Thyroid gland (tissue), 4 donors: ENCODE data around the gene DLX2. TPM values are rescaled to one million over a fixed set of nuclear protein-coding genes. Genes with fewer than 3 reads are reported as not detected.

Source experiments
- DNase-seq, 2 donors: peaks; one replicate each; pipeline ENCODE4 v3.0.0-alpha.2; 2019
- H3K27ac ChIP-seq, 3 donors: fragments of 200-600 bp; sonication (generic); 1 replicate in 2 of 3; 2 replicates in 1 of 3; pipeline ENCODE4 v1.5.1; 2016 to 2019; ENCODE audit warnings: mild to moderate bottlenecking in 1 of 3, moderate library complexity in 1 of 3
- H3K27me3 ChIP-seq: fragments of 200-600 bp; sonication (generic); one replicate; pipeline ENCODE4 v1.5.1; 2019
- H3K36me3 ChIP-seq, 2 donors: fragments of 200-600 bp; sonication (generic); one replicate each; pipeline ENCODE4 v1.5.1; 2016 to 2019
- H3K4me1 ChIP-seq, 2 donors: fragments of 200-600 bp; sonication (generic); one replicate each; pipeline ENCODE4 v1.5.1; 2017 to 2019
- H3K4me3 ChIP-seq, 3 donors: fragments of 200-600 bp; sonication (generic); replicated peaks in 1 of 3; 1 replicate in 2 of 3; 2 replicates in 1 of 3; pipeline ENCODE4 v1.5.1; 2016; ENCODE audit warnings: mild to moderate bottlenecking in 1 of 3
- H3K9me3 ChIP-seq: fragments of 200-600 bp; sonication (generic); one replicate; pipeline ENCODE4 v1.5.1; 2017
- CTCF ChIP-seq, 6 experiments: fragments of 200-600 bp in 3 of 6; fragments of 450-650 bp in 3 of 6; sonication (generic) in 3 of 6; IDR thresholded peaks; one replicate each; pipeline ENCODE4 v1.5.1; 2016 to 2019; ENCODE audit warnings: antibody characterized with exemption in 6 of 6, mild to moderate bottlenecking in 2 of 6, inconsistent platforms in 1 of 6, moderate library complexity in 1 of 6
- POLR2A ChIP-seq, 2 donors: fragments of 450-650 bp; IDR thresholded peaks; one replicate each; pipeline ENCODE4 v1.6.1; 2017; ENCODE audit warnings: antibody characterized with exemption in 2 of 2, mild to moderate bottlenecking in 2 of 2, moderate library complexity in 1 of 2
- WGBS, 2 donors: methylation state at CpG; one replicate each; pipeline ENCODE4 v1.1.5; 2017; 5-methylcytosine and 5-hydroxymethylcytosine counted together
- intact Hi-C: fragments of 100-400 bp; cut with DNase I; formaldehyde crosslinking; loops from one replicate; pipeline ENCODE4 v1.15.1; 2023
- total RNA-seq, 4 donors: library from RNA; depleted of rRNA; stranded (reverse); fragments of >200 nt; gene quantifications; one replicate each; pipeline ENCODE4 v1.2.3, GENCODE V29; 2016

Gene DLX2
- total RNA-seq, 4 donors from 2014 or later = 0.25 to 0.78 (median 0.40) TPM; not detected in 1

GRCh38 chr2:172086241-172087206 lies 16.2 kb downstream of the DLX2 start:
- H3K36me3 ChIP-seq = no peaks in the 10 kb centered on the region
- H3K9me3 ChIP-seq = no peaks in the 10 kb centered on the region
- no peak for DNase-seq
- peaks cover 20 to 41% of the 10 kb centered on the region in 2 donors for H3K4me1 ChIP-seq
- TF ChIP-seq POLR2A (IDR thresholded peaks at IDR 0.05) = no peak
- peak in 1 of 6 experiments; percentile 16 for TF ChIP-seq CTCF (IDR thresholded peaks at IDR 0.05)
- H3K27ac ChIP-seq = no peak overlapping the region
- WGBS, 2 donors = 6 to 9% methylated on average over 48 to 54 of the region's 54 CpGs
- intact Hi-C loops = no loop called here
- peak overlapping the region in 1 of 3 donors; percentile 4 for H3K4me3 ChIP-seq
- H3K27me3 ChIP-seq = peaks cover 83% of the 10 kb centered on the region

DNA sequence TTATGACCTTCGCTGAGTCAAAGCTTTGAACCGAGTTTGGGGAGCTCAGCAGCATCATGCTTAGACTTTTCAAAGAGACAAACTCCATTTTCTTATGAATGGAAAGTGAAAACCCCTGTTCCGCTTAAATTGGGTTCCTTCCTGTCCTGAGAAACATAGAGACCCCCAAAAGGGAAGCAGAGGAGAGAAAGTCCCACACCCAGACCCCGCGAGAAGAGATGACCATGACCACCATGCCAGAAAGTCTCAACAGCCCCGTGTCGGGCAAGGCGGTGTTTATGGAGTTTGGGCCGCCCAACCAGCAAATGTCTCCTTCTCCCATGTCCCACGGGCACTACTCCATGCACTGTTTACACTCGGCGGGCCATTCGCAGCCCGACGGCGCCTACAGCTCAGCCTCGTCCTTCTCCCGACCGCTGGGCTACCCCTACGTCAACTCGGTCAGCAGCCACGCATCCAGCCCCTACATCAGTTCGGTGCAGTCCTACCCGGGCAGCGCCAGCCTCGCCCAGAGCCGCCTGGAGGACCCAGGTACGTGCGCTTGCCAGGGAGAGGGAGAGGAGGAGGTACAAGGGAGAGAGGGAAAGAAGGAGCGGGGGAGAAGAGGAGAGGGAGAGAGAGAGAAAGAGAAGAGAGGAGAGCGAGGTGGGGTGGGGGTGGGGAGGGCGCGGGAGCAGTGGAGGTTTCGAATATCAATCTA lies 17.1 kb downstream of the DLX2 start, which contains the start of gene DLX1:
DLX1 (plus strand) TSS at position 48 of the 700 bp plus-strand sequence; CDS start at position 219, 171 bp downstream.
- H3K36me3 ChIP-seq = no peaks in the 10 kb centered on the region
- H3K27me3 ChIP-seq = peaks cover 78% of the 10 kb centered on the region
- peaks cover 20 to 41% of the 10 kb centered on the region in 2 donors for H3K4me1 ChIP-seq
- intact Hi-C loops = no loop called here
- 3 to 6% methylated on average over 34 of the region's 34 CpGs for WGBS, 2 donors
- no peaks in the 10 kb centered on the region for H3K9me3 ChIP-seq
- DNase-seq = no peak
- peak within 1 kb of the TSS in 2 of 3 donors; percentile 14 to 29 for H3K4me3 ChIP-seq
- TF ChIP-seq POLR2A (IDR thresholded peaks at IDR 0.05) (peak in 1 of 2 donors; percentile 51), CTCF (IDR thresholded peaks at IDR 0.05) (no peak)
- peak within 1 kb of the TSS; percentile 37 to 53 (median 50) for H3K27ac ChIP-seq

- TF ChIP-seq CTCF (IDR thresholded peaks at IDR 0.05) (no peak), POLR2A (IDR thresholded peaks at IDR 0.05) (no peak)
- Histone ChIP-seq H3K4me3 (peak overlapping the region in 2 of 3 donors; percentile 14 to 29), H3K27ac (peak overlapping the region in 2 of 3 donors; percentile 12 to 29), H3K9me3 (no peaks in the 10 kb centered on the region), H3K27me3 (peaks cover 75% of the 10 kb centered on the region), H3K4me1 (peaks cover 20 to 41% of the 10 kb centered on the region in 2 donors), H3K36me3 (no peaks in the 10 kb centered on the region)
- WGBS, 2 donors = 2 to 4% methylated on average over 19 to 49 of the region's 76 CpGs
- DNase-seq = peak; percentile 52
- intact Hi-C loops = no loop called here
Observed at GRCh38 chr2:172084645-172085459, 17.8 kb downstream of the DLX2 start.

- Histone ChIP-seq H3K4me1 (peaks cover 20 to 41% of the 10 kb centered on the region in 2 donors), H3K27ac (peak overlapping the region in 1 of 3 donors; percentile 12)
Observed at GRCh38 chr2:172084395-172084644, 18.4 kb downstream of the DLX2 start.

More at GRCh38 chr2:172084395-172084644, 18.4 kb downstream of the DLX2 start:
- TF ChIP-seq CTCF (IDR thresholded peaks at IDR 0.05) (no peak), POLR2A (IDR thresholded peaks at IDR 0.05) (no peak)
- H3K4me3 ChIP-seq = peak overlapping the region in 1 of 3 donors; percentile 29
- no peak for DNase-seq
- H3K9me3 ChIP-seq = no peaks in the 10 kb centered on the region
- 7 to 8% methylated on average over 11 to 16 of the region's 17 CpGs for WGBS, 2 donors
- H3K36me3 ChIP-seq = no peaks in the 10 kb centered on the region
- intact Hi-C loops = no loop called here
- H3K27me3 ChIP-seq = peaks cover 69% of the 10 kb centered on the region
